ENCODE measurements around the gene RTP5.

RTP5 gene

DNA sequence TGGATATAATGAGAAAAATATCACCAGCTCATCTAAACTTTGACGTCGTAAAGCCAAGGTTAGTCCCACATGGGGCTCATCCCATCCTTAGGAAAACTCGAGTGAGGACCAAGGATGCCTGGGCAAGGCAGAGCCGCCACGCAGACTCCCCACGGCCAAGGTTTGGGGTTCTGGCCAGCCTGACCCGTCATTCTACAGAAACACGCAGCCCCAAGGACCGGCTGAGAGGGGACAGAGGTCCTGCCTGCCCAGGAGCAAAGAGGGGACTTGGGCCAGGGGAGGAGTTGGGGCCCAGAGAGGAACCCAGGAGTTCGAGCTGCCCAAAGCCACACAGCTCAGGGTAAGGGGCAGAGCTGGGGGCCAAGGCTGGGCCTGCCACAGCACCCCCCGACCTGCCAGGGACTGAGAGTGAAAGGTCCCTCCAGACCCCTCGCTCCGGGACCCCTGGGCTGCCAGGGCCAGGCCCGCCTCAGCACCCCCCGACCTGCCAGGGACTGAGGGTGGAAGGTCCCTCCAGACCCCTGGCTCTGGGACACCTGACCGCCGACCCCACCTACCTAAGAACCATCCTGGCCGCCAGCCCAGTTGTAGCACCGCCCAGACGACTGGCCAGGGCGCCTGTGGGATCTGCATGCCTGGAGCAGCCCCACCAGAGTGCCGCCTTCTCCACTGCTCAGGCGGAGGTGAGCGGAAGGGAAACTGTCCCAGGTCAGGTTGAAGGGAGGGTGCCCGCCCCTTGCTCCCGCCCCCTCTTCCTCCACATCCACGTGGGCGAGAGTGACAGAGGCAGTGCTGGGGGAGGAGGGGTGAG, 11.1 kb upstream of the RTP5 start, which contains the start of gene PDCD1:
TSS of gene PDCD1 (minus strand) at position 689 of the 811 bp plus-strand sequence. CDS start at position 633, 56 bp downstream.
- DNase-seq = no peak

GRCh38 chr2:241859017-241859435, 10.5 kb upstream of the RTP5 start:
- no peak for DNase-seq

- peak; percentile 45 for DNase-seq
These were observed 9.9 kb upstream of the RTP5 start for GRCh38 chr2:241859436-241860183.

DNA sequence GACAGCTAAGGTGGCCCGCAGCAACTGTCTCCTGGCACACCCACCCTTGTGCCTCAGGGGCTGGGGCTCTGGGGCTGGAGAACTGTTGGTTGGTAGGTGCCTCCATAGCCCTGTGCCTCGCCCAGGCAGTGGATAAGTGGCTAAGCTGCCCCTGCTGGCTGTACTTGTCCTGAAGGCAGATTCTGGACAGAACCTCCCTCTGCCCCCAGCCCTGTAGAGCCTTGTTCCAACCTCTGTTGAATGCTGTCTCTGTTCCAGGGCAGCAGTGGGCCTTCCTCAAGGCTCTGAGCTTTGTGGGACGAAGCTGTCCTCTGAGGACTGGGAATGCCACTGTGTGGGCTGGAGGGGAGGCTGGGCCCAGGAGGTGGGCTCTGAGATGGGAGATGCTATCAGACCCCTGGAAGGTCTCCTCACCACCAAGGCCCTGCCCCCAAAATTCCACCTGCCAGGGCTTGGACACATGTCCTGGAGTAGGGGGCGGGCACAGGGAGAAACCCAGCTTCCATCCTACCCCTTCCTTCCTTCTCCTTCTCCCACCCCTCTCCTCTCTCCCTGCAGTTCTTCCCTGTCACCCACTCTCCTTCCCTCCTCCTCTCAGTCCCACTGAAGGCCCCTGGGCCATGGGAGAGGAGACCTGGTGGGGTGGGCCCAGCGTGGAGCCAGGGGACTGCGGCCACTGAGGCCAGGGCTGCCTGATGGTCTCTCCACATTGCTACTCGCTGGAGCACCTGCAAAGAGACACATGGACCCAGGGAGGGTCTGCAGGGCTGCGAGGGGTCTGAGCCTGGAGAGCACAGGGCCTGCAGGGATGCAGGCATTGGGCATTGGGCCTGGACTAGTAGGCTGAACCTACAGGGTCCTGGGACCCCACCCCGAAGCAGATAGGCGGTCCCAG, 9.1 kb upstream of the RTP5 start:
- peak; percentile 45 for DNase-seq

DNA sequence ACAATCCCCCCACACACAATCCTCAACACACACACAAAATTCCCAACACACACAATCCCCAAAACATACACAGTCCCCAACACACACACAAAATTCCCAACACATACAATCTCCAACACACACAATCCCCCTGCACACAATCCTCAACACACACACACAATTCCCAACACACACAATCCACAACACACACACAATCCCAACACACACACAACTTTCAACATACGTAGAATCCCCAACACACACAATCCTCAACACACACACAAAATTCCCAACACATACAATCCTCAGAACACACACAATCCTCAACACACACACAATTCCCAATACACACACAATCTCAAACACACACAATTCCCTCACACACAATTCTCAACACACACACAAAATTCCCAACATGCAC, 8.3 kb upstream of the RTP5 start:
- no peak for DNase-seq

DNA sequence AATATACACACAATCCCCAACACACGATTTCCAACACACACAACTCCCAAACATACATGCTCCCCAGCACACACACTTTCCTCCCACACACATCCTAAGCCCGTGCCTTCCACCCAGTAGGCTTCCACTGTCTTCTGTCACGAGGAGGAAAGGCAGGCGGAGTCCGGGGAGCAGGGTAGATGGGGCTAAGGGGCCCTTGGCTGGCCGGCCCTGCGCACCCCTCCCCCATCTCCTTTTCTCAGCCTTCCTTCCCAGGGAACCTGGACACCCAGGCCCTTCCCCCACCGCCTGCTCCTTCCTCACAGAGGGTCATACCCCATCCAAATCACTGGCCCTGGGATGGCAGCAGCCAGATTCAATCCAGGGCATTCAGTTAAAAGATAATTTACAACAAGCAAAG, 7.4 kb upstream of the RTP5 start:
- DNase-seq = no peak

DNA sequence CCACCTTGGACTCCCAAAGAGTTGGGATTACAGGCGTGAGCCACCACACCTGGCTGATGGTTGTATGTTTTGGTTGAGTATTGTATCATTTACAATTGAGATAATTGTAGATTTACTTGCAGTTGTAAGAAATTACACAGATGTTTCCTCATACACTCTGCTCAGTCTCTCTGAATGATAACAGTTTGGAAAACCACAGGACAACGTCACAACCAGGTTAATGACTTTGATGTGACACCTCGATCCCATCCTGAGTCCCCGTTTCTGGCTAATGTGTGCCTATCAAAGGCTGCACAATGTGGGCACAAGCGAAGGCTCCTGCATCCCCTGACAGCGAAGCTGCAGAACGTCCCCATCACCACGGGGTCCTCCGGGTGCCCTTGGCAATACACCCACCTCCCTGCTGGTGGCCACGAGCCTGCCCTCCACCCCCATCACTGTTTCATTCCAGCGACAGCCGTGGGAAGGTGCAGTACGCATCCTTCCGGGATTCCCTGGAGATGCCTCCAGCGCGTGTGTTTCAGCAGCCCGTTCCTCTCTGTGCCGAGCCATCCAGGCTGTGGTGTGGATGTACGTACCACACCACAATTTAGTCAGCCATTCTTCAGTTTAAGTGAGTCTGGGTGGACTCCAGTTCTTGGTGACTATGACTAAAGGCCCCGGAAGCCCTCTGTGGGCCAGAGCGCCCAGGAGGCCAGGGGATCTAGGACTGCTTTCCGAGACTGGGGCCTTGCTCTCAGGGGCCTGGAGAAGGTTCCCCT, 6.6 kb upstream of the RTP5 start:
- DNase-seq = no peak

GRCh38 chr2:241863536-241863954, 6.0 kb upstream of the RTP5 start:
- DNase-seq = no peak

GRCh38 chr2:241864168-241864849, 5.2 kb upstream of the RTP5 start:
- no peak for DNase-seq

- DNase-seq = no peak
These were observed 4.7 kb upstream of the RTP5 start for GRCh38 chr2:241864850-241865213.

GRCh38 chr2:241865416-241865956, 4.0 kb upstream of the RTP5 start:
- DNase-seq = no peak

DNA sequence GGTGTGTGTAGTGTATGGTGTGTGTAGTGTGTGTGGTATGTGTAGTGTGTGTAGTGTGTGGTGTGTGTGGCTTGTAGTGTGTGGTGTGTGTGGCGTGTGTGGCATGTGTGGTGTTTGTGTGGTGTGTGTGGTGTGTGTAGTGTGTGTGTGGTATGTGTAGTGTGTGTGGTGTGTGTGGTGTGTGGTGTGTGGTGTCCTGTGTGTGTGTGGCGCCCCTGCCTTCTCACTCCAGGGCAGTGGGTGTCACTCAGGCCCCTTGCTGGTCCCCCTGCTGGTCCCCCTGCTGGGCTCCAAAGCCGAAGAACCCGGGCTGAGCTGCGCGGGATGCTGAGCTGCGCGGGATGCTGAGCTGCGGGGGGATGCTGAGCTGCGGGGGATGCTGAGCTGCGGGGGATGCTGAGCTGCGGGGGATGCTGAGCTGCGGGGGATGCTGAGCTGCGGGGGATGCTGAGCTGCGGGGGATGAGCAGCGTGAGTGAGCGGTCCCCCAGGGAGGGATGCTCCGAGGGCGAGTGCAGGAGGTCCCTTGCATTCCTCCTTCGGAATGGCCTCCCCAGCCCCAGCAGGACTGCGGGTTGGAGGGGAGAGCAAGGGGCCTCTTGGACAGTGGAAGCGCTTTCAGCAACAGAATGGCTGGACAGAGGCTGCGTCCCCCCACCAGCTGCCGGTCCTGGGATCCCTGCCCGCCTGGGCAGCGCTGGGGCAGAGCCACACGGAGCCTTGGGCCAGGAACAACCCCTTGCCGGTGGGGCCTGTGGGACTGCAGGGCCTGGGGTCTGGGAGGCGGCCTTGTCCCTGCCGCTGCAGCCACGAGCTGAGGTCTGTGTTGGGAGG, 3.4 kb upstream of the RTP5 start:
- no peak for DNase-seq

GRCh38 chr2:241866790-241867645, 2.5 kb upstream of the RTP5 start:
- peak; percentile 8 for DNase-seq

- DNase-seq = peak; percentile 72
These were observed 1.6 kb upstream of the RTP5 start for GRCh38 chr2:241867776-241868420.

DNA sequence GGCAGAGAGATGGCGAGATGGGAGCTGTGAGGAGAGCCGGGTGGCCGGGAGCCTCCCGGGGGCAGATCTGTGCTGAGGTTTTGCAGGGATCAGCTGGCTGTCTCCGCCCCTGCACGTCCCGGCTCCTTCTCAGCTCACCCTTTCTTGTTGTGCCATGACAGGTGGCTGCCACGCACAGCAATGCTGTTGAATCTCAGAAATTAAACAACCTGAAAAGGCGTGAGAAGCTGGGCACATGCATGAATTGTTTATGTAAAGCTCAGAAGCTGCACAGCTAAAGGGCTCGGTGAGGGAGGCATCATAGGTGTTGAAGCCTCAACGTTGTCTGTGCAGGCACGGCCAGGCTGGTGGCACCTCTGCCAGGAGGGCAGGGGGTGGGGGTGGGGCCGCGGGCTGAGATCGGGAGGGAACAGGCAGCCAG, 858 bp upstream of the RTP5 start:
- peak; percentile 64 for DNase-seq

- DNase-seq = no peak
These were observed 582 bp downstream of the RTP5 start for GRCh38 chr2:241870081-241870541.

DNA sequence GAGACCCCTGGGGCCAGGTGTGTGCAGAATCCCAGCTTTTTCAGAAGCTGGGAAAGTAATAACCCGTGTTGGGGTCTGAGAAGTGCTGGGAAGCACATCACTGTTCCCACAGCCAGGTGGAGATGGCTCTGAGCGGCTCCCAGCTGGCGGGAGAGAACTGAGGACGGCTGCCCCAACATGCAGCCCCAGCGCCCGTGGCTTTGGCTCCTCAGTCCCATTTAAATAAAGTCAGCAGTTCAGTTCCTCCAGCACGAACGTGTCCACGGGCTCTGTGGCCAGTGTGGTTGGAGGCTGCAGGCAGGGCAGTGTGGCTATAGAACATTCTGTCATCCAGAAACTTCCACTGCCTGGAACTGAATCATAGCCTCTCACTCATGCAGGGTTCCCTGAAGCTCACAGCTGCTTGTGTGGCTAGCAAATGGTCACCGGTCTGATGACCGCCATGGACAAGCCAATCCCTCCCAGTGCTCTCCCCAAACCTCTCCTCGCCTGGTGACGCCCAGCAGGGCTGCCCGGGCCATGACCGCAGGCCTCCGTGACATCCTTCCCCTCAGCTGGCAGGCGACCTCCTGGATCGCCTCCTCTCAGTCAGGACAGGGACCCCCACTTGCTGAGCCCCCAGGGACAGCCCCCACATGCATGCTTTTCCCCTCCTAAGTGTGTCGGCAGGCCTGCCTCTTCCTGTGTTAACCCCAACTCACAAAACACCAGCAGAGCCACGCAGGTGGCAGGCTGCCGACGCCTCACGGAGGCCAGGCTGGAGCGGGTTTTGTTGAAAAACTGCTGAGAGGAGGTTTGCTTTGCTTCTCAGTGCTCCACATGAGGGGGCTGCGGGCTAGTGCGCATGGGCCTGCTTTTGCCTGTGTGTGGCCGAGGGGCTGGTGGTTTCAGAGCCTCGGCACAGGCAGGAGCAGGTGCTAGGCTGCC, 1.3 kb downstream of the RTP5 start:
- no peak for DNase-seq
